Endometrial microvascular endothelial cells (primary cell): ENCODE results near the gene ZNF41. TPM values are rescaled to one million over a fixed set of nuclear protein-coding genes. Genes with fewer than 3 reads are reported as not detected.
"Not testable (repeated sequence)": the region's sequence is repeated elsewhere in the genome, so short reads cannot be mapped to it uniquely, and the experiment has no call there.

Experiments used
- in situ Hi-C: cut with HindIII; loops from 2 replicates; pipeline ENCODE4 v1.10.0; 2017; ENCODE audit warnings: low sequenced_read_pairs, low pct_unique_long_range_greater_than_20kb; ENCODE audit errors: inconsistent ontology term
- total RNA-seq: library from RNA; depleted of rRNA; stranded (reverse); fragments of >200 nt; gene quantifications from one replicate; pipeline ENCODE4 v1.2.3, GENCODE V29; 2015; ENCODE audit errors: inconsistent ontology term

Gene ZNF41
- total RNA-seq, 1 donor from 2014 or later: 5.6 TPM

DNA sequence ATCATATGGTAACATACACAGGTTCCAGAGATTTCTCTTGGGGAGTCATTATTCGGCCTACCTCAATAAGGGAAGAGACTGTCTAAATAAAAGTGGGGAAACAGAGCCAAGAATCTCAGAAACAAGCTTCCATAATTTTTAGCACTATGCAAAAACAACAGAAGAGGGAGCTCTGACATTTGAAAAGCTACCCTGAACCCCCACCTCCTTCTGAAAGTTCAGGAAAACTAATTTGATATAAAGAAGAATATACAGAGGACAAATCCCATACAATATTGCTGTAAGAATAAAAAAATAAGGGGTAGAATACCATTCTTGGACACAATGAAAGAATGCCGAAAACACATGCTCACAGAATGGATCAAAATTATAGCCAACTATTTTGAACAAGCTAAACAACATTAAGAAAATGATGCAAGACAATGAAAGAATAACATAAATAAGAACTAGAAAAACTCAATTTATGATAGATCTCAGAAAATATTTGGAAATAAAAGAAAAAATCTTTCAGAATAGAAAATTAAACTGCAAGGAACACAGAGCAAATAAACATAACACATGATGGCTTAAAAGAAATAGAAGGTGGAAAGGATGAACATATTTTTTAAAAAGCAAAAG, 14.4 kb upstream of the ZNF41 start:
- in situ Hi-C loops: no loop called here

DNA sequence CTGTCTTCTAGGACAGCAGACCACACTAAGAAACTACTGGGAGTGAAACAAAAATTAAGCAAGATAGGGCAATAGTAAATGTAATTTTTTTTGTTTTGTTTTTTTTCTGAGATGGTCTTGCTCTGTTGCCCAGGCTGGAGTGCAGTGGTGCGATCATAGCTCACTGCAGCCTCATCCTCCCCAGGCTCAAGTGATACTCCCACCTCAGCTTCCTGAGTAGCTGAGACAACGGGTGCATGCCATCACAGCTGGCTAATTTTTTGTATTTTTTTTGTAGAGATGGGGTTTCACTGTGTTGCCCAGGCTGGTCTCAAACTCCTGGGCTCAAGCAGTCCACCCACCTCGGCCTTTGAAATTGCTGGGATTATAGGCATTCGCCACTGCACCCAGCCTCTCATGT, 9.1 kb upstream of the ZNF41 start:
- in situ Hi-C loops: not testable (repeated sequence)

GRCh38 chrX:47489507-47490275, 6.7 kb upstream of the ZNF41 start:
- in situ Hi-C loops: no loop called here

DNA sequence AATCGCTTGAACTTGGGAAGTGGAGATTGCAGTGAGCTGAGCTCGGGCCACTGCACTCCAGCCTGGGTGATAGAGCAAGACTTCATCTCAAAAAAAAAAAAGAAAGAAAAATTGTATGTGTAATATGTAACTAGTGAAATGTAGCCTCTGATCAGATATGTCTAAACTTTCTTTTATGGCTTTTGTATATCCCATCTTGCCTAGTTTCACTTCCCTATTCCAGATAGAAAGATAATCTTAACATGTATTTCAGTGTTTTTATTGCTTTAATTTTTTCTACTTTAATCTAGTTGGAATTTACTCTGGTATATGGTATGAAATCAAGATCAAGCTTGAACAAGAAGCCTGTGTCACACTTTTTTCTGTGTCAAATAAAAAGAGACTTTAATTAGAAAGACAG, 1.9 kb upstream of the ZNF41 start:
- in situ Hi-C loops: no loop called here

GRCh38 chrX:47483306-47484268, 565 bp upstream of the ZNF41 start:
- in situ Hi-C loops: no loop called here

GRCh38 chrX:47482065-47482511, 934 bp downstream of the ZNF41 start:
- in situ Hi-C loops: no loop called here

DNA sequence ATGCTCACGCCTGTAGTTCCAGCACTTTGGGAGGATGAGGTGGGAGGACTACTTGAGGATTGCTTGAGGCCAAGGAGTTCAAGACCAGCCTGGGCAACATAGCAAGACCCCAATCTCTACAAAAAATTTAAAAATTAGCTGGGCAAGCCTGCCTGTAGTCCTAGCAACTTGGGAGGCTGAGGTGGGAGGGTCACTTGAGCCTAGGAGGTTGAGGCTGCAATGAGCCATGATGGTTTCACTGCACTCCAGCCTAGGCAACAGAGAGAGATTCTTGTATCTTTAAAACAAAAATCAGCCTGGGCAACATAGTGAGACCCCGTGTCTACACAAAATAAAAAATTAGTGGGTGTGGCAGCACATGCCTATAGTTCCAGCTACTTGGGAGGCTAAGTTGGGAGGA, 1.9 kb downstream of the ZNF41 start:
- in situ Hi-C loops: no loop called here

GRCh38 chrX:47480576-47480975, 2.4 kb downstream of the ZNF41 start:
- in situ Hi-C loops: no loop called here

DNA sequence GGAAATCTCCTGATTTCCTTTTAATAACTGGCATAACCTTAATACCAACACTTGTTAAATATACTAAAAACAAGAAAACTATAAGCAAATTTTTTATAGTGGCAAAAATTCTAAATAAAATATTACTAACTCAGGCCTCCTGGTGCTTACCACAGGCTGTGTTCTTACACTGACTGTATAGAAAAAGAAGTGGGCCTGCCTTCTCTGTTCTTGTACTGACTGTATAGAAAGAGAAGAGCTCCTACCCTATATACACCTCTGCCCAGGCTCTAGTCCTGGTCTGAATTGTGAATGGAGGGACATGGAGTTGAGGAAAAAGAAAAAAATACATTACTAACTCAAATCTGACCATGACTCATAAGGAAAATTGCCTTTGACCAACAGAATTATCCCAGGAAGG, 7.5 kb downstream of the ZNF41 start:
- in situ Hi-C loops: no loop called here

GRCh38 chrX:47467106-47467505, 15.9 kb downstream of the ZNF41 start:
- in situ Hi-C loops: no loop called here

DNA sequence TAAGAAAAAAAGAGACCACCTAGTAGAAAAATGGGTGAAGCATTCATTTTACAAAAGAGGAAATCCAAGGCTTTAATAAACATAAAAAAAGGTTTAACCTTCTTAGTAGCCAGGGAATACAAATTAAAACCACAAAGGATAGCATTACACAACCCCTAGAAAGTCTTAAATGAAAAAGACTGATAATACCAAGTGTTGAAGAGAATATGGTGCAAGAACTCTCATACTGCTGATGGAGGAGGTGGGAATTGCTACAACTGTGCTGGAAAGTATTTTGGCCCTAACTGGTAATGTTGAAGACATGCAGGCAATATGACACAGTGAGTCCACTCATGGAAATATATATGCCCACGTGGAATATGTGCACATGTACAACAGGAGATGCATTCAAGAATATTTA, 22.5 kb downstream of the ZNF41 start:
- in situ Hi-C loops: no loop called here

DNA sequence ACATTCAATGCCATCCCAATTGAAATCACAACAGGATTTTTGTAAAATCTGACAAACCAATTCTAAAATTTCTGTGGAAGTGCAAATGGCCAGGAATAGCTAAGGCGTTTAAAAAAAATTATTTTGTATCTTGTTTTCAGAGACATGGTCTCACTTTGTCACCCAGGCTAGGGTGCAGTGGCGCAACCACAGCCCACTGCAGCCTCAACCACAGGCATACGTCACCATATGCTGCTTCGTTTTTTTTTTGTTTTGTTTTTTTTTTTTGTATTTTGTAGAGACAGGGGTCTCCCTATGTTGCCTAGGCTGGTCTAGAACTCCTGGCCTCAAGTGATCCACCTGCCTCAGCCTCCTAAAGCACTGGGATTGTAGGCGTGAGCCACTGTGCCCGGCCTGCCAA, 24.5 kb downstream of the ZNF41 start:
- in situ Hi-C loops: no loop called here

GRCh38 chrX:47456080-47456479, 26.9 kb downstream of the ZNF41 start:
- in situ Hi-C loops: no loop called here

GRCh38 chrX:47452112-47452511, 30.9 kb downstream of the ZNF41 start:
- in situ Hi-C loops: no loop called here

DNA sequence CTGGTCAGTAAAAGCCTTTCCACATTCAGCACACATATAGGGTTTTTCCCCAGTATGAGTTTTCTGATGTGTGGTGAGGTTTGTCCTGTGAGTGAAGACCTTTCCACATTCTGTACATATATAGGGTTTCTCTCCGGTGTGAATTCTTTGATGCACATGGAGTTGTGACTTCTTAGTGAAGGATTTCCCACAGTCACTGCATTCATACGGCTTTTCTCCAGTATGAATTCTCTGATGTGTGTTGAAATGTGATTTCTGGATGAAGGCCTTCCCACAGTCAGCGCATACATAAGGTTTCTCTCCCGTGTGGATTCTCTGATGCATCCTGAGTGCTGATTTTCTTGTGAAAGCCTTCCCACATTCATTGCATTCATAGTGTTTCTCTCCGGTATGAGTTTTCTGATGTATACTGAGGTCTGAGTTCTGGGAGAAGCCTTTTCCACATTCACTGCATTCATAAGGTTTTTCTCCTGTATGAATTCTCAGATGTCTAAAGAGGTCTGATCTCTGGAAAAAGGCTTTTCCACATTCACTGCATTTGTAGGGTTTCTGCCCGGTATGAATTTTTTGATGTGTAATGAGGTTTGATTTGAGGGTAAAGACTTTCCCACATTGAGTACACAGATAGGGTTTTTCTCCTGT, 34.7 kb downstream of the ZNF41 start:
- in situ Hi-C loops: no loop called here

DNA sequence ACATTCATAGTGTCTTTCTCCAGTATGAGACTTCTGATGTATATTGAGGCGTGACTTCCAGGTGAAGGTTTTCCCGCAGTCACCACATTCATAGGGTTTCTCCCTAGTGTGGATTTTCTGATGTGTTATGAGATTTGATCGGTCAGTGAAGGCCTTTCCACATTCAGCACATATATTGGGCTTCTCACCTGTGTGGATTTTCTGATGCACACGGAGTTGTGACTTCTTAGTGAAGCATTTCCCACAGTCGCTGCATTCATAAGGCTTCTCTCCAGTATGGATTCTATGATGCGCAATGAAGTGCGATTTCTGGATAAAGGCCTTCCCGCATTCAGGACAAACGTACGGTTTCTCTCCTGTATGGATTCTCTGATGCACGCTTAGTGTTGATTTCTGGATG, 35.4 kb downstream of the ZNF41 start:
- in situ Hi-C loops: no loop called here

DNA sequence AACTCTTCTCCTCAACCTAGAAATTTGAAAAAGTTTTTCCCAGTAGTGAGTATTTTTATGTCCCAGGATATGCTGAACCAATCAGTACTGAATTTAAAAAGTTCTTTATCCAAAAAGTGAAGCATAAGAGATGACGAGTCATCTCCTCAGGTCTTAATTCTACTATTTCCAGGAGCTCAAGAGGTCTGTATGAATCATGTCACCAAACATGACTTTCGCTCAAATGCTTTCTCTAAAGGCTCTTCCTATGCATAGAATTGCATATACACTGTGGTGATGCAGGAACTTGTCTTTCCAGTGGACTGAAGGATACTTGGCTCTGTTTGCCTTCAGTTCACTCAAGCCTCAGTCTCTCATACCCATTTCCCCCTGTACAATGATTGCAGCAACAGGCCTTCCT, 36.1 kb downstream of the ZNF41 start:
- in situ Hi-C loops: no loop called here

GRCh38 chrX:47446431-47446830, 36.6 kb downstream of the ZNF41 start:
- in situ Hi-C loops: no loop called here

GRCh38 chrX:47430925-47431324, 52.1 kb downstream of the ZNF41 start:
- in situ Hi-C loops: no loop called here
